DMS53 (cell line): ENCODE measurements around the gene LRRC70.
"Not testable (repeated sequence)": the region's sequence is repeated elsewhere in the genome, so short reads cannot be mapped to it uniquely, and the experiment has no call there.

Experiments used
- DNase-seq: peaks from one replicate; lab custom pipeline; 2025; lab: John Stamatoyannopoulos, UW

Gene LRRC70

DNA sequence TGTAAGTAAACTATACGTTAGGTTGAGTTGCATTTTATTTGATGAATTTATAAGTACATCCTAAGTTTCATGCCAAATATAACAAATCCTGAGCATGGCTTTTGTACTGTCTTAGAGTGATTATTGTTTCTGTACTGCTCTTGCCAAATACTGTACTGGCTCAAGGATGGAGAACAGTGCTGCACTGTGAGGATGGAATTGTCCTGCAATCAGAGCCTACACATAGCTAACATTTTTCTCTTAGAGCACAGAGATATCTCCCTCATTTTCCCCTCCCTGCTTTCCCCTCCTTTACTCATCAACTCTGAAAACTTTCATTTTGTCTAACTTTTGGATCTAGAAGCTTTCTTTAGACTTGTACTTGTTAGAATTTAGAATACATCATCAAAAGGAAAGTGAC is 28.3 kb downstream of the LRRC70 start:
- DNase-seq, result no peak

DNA sequence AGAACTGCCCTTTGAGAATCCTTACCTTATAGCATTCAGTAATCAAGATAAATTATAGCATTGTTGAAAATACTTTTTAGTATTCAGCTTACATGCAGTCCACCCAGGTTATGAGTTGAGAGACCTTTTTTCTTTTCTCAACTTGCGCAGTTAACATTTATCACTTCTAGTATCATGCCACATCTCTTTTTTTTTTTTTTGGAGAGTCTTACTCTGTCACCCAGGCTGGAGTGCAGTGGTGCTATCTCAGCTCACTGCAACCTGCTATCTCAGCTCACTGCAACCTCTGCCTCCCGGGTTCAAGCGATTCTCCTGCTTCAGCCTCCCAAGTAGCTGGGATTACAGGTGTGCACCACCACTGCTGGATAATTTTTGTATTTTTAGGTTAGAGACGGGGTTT is 29.0 kb downstream of the LRRC70 start:
- no peak for DNase-seq

DNA sequence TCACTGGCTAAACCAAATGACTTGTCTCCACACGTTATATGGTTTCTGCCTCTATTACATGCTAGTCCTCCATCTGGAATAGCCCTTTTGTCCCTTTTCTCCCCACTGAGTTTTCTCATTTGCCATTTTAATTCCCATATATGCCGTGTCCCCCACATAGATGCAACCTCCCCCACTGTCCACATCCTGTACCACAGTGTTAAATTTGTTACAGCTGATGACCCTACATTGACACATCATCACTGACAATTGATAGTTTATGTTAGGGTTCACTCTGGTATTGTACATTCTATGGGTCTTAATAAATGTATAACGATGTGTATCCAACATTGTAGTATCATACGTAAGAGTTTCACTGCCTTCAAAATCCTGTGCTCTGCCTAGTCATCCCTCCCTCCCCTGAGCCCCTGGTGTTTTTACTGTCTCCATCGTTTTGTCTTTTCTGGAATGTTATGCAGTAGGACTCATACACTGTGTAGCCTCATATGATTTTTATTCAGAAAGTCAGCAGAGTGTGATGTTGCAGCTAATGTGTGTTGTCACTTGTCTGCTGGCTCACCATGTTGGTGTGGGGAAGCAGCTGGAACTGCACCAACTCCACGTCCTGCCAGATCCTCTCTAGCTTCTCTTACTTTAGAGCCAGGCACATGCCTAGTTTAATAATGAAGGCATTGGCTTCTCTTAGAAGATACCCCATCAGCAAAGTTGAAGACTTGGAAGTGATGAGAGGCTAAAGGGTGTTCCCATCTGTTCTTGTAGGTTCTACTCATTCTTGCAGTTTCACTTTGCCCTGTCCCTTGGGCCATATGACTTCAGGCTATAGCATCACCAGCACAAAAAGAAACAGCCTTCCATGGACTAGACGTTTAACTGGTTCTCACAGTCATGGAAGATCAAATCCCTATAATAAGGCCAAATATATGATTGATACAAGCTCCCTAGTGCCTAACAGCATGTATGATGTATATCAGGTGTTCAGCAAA is 30.2 kb downstream of the LRRC70 start:
- DNase-seq, result no peak

DNA sequence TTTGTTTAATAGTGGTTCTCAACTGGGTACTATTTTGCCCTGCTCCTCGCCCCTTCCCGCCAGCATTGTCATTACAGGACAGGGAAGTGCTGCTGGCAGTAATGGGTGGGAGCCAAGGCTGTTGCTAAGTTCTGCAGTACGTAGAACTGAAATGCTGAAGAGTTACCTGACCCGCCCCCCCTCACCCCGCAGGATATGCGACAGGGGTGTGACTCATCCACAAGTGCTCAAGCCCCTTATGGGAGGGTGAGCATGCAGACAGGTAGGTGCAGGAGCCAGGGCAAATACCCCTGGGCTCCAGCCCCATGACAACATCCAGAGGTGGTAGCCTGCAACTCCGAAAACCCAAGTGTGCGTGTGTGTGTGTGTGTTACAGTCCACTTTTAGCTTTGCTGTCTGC is 35.7 kb downstream of the LRRC70 start:
- no peak for DNase-seq

DNA sequence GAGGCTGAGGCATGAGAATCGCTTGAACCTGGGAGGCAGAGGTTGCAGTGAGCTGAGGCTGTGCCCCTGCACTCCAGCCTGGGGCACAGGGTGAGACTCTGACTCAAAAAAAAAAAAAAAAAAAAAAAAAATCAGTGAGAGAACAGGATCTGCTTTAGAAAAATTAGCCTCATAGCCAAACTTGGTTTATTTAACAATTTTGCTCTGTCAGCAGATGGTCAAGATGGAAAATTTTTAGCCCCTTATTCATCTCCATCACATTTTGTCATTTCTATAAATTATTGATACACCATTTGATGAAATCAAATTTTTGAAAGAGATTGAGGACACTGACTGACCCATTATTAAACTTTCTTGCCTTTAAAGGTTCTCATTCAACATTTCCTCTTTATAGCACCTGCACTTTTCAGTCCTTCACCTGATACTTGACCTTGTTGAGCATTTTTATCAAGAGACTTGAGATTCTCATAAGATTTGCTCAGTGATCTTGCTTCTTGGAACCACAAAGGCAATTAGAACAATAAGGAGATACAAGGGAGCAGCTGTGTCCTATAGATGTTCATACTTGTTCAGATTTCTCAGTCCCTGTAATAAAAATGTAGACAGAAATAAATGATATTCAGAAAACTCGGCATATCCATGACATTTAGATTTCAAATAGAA is 38.1 kb downstream of the LRRC70 start:
- DNase-seq, result no peak

DNA sequence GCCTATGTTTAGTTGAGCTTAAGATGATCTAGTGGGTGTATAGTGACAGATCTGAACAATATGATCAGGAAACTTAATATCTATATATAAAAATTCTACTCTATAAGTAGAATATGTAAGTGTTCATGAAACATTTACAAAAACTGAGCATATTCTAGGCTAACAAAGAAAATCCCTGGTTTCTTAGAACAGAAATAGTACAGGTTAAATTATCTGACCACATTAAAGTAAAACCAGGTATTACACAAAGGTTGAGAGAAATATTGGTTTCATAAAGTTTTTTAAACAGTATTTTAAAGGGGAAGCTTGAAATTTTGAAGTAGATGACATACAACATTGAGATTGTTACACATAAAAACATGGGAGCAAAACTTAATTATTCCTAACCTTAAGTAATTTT is 39.3 kb downstream of the LRRC70 start:
- no peak for DNase-seq

DNA sequence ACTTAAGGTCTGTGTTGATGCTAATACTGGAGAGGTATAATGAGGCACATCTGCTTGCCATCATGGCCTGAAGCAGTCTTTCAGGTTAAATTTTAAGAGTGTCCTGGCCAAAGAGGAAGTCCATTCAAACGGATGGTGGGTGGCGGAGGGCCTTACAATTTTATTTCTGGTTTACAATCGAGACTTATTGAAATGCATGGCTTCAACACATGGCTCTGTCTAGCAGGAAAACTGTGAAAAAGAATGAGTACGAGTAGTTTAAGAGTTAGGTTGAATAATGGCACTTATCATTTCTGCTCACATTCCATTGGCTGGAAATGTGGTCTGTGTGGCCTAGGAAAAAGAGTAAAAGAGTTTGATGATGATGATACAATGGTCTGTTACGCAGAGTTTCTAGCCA is 42.1 kb downstream of the LRRC70 start:
- no peak for DNase-seq

DNA sequence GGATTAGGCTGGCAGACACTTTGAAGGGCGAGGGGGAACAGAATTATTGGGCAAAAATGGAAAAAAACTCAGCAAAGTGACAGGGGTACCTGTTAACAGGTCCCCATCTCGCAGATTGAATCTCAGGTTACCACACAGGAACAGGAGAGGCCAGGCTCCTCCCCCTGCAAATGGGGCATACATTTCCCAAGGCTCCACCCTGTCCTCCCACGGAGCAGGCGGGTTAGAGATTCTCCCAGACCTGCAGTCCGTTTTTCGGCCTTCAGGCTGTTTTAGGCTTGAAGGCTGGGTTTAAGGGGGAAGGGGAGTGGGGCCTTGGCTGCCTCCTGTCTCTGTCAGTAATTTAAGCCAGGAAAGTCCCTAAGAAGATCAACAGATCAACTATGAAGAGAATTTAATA is 42.7 kb downstream of the LRRC70 start:
- no peak for DNase-seq

DNA sequence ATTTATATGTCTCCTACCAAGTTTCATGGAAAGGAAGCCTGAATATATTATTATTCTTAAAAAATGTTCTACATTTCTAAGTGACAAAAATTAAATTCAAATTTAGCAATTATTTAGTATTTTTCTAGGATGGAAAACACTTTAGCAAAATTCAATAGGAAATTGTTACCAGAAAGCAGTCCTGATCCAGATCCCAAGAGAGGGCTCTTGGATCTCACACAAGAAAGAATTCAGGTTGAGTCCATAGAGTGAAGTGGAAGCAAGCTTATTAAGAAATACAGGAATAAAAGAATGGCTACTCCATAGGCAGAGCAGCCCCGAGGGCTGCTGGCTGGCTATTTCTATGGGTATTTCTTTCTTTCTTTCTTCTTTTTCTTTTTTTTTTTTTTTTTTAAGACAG is 44.7 kb downstream of the LRRC70 start:
- DNase-seq, result no peak

DNA sequence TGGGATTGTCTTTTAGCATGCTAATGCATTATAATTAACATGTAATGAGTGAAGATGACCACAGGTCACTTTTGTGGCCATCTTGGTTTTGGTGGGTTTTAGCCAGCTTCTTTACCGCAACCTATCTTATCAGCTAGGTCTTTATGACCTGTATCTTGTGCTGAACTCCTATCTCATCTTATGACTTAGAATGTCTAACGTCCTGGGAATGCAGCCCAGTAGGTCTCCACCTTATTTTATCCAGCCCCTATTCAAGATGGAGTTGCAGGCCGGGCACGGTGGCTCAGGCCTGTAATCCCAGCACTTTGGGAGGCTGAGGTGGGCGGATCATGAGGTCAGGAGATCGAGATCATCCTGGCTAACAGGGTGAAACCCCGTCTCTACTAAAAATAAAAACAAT is 45.8 kb downstream of the LRRC70 start:
- not testable (repeated sequence) for DNase-seq

DNA sequence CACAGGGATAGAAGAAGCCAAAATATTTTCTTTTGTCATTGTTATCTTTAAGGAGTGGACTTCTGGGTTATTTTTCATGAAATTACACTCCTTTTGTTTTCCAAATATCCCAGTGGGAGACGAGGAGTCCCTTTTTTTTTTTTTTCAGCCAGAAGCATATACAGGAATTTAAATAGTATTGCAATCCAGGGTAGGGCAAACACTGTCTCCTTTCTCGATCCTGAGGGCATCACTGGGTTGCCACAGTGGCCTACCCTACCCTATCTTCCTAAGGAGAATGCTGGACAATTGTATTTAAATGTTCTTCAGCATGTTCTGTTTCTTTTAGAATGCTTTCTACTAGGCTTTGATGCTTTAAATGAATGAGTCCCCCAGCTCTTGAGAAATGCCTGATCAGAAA is 47.9 kb downstream of the LRRC70 start:
- no peak for DNase-seq

DNA sequence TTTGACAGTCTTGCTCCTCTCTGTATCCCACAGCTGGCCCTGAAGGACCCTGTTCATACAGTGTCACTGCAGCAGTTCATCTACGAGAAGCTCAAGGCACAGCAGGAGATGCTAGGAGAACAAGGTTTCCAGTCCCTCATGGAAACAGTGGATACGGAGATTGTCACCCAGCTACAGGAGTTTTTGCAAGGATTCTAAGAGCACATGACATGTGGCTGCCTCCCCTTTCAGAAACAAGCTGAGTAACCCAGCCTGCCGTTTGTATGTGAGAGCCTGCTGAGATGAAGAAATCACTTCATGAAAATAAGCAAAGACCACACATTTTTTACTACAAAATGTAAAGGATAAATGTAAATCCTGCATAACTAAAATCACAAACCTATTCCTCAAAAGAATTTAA is 48.5 kb downstream of the LRRC70 start:
- no peak for DNase-seq

DNA sequence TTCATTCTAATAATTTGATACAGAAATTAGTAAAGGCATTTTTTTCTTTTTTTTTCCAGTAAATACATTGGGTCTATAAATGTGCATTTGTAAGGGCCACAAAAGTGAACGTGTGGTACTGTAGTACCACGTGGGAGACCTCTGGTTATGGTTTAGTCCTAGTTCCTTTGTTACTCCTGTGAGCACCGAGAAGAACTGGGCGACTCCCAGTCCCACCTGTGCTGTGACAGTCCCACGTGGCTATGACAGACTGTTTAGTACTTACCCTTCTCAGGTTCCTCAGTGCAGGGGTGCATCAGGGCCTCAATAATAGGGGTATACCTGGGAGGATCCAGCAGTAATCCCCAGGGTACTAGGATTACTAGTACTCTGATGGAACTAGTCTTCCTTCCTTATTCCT is 49.3 kb downstream of the LRRC70 start:
- DNase-seq, result no peak
